Ascending aorta (tissue), 2 donors: ENCODE results near the gene PLD6. TPM values are rescaled to one million over a fixed set of nuclear protein-coding genes. Genes with fewer than 3 reads are reported as not detected.
A peak's percentile ranks its signal among the peaks of the same experiment; 100 is the strongest.

ENCODE experiments used
- DNase-seq, 2 donors: peaks; one replicate each; pipeline ENCODE4 v3.0.0-alpha.2; 2019; ENCODE audit warnings: low spot score in 2 of 2
- H3K27ac ChIP-seq, 2 donors: fragments of 200-600 bp; sonication (generic); one replicate each; pipeline ENCODE4 v1.5.1; 2016 to 2017; ENCODE audit warnings: mild to moderate bottlenecking in 1 of 2
- H3K27me3 ChIP-seq: fragments of 200-600 bp; sonication (generic); one replicate; pipeline ENCODE4 v1.5.1; 2017
- H3K36me3 ChIP-seq, 2 donors: fragments of 200-600 bp; sonication (generic); one replicate each; pipeline ENCODE4 v1.5.1; 2016
- H3K4me1 ChIP-seq, 2 donors: fragments of 200-600 bp; sonication (generic); one replicate each; pipeline ENCODE4 v1.5.1; 2016 to 2017; ENCODE audit warnings: mild to moderate bottlenecking in 1 of 2
- H3K4me3 ChIP-seq, 2 donors: fragments of 200-600 bp; sonication (generic); one replicate each; pipeline ENCODE4 v1.5.1; 2016 to 2017; ENCODE audit warnings: mild to moderate bottlenecking in 1 of 2
- H3K9me3 ChIP-seq, 2 donors: fragments of 200-600 bp; sonication (generic); one replicate each; pipeline ENCODE4 v1.5.1; 2016
- CTCF ChIP-seq, 3 experiments: fragments of 200-600 bp in 2 of 3; fragments of 450-650 bp in 1 of 3; sonication (generic) in 2 of 3; IDR thresholded peaks; one replicate each; pipeline ENCODE4 v1.5.1; 2016 to 2019; ENCODE audit warnings: antibody characterized with exemption in 3 of 3, mild to moderate bottlenecking in 1 of 3, moderate library complexity in 1 of 3
- intact Hi-C: fragments of 100-400 bp; cut with DNase I; formaldehyde crosslinking; loops from one replicate; pipeline ENCODE4 v1.15.1; 2023
- total RNA-seq: library from RNA; depleted of rRNA; stranded (reverse); fragments of >200 nt; gene quantifications from one replicate; pipeline ENCODE4 v1.1.0, GENCODE V29; 2016

Gene PLD6
- total RNA-seq, 1 donor from 2014 or later, result 0.32 TPM

GRCh38 chr17:17216776-17217175, 10.6 kb upstream of the PLD6 start:
- no peak for DNase-seq
- intact Hi-C loops, result no loop called here
- H3K27ac ChIP-seq, result no peak overlapping the region
- no peak overlapping the region for H3K4me3 ChIP-seq
- peak in 1 of 3 experiments; percentile 9 for TF ChIP-seq CTCF (IDR thresholded peaks at IDR 0.05)
- no peaks in the 10 kb centered on the region for H3K4me1 ChIP-seq
- H3K36me3 ChIP-seq, result peaks cover 85 to 90% of the 10 kb centered on the region in 2 donors
- H3K27me3 ChIP-seq, result no peaks in the 10 kb centered on the region
- no peaks in the 10 kb centered on the region for H3K9me3 ChIP-seq

- H3K9me3 ChIP-seq, result no peaks in the 10 kb centered on the region
- intact Hi-C loops, result no loop called here
- H3K27me3 ChIP-seq, result no peaks in the 10 kb centered on the region
- DNase-seq, result no peak
- no peaks in the 10 kb centered on the region for H3K4me1 ChIP-seq
- peaks cover 79 to 84% of the 10 kb centered on the region in 2 donors for H3K36me3 ChIP-seq
- no peak overlapping the region for H3K4me3 ChIP-seq
- no peak for TF ChIP-seq CTCF (IDR thresholded peaks at IDR 0.05)
- no peak overlapping the region for H3K27ac ChIP-seq
Measured at GRCh38 chr17:17216236-17216635, 10.1 kb upstream of the PLD6 start.

GRCh38 chr17:17215575-17215974, 9.4 kb upstream of the PLD6 start:
- TF ChIP-seq CTCF (IDR thresholded peaks at IDR 0.05), result no peak
- Histone ChIP-seq H3K4me3 (no peak overlapping the region), H3K36me3 (peaks cover 75 to 78% of the 10 kb centered on the region in 2 donors), H3K27ac (no peak overlapping the region), H3K27me3 (no peaks in the 10 kb centered on the region), H3K4me1 (no peaks in the 10 kb centered on the region), H3K9me3 (no peaks in the 10 kb centered on the region)
- no peak for DNase-seq
- intact Hi-C loops, result no loop called here

GRCh38 chr17:17214646-17215436, 8.7 kb upstream of the PLD6 start:
- intact Hi-C loops, result no loop called here
- Histone ChIP-seq H3K27me3 (no peaks in the 10 kb centered on the region), H3K4me3 (no peak overlapping the region), H3K4me1 (no peaks in the 10 kb centered on the region), H3K27ac (no peak overlapping the region), H3K36me3 (peaks cover 69 to 70% of the 10 kb centered on the region in 2 donors), H3K9me3 (no peaks in the 10 kb centered on the region)
- TF ChIP-seq CTCF (IDR thresholded peaks at IDR 0.05), result no peak
- DNase-seq, result no peak

- Histone ChIP-seq H3K36me3 (peaks cover 60 to 63% of the 10 kb centered on the region in 2 donors), H3K9me3 (no peaks in the 10 kb centered on the region), H3K4me1 (no peaks in the 10 kb centered on the region), H3K4me3 (no peak overlapping the region), H3K27me3 (no peaks in the 10 kb centered on the region), H3K27ac (no peak overlapping the region)
- no peak for DNase-seq
- intact Hi-C loops, result no loop called here
- no peak for TF ChIP-seq CTCF (IDR thresholded peaks at IDR 0.05)
Measured at GRCh38 chr17:17213775-17214174, 7.6 kb upstream of the PLD6 start.
